ENCODE data around the gene SLC9C1.

DNA sequence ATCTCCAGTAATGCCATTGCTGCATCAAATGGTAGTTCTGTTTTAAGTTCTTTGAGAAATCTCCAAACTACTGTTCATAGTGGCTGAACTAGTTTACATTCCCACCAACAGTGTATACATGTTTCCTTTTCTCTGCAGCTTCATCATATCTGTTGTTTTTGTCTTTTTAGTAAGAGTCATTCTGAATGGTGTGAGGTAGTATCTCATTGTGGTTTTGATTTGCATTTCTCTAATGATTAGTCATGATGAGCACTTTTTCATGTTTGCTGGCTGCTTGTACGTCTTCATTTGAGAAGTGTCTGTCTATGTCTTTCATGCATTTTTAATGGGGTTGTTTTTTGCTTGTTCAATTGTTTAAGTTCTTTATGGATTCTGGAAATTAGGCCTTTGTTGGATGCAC, 150.8 kb downstream of the SLC9C1 start:
- TF ChIP-seq, protein P1, sequence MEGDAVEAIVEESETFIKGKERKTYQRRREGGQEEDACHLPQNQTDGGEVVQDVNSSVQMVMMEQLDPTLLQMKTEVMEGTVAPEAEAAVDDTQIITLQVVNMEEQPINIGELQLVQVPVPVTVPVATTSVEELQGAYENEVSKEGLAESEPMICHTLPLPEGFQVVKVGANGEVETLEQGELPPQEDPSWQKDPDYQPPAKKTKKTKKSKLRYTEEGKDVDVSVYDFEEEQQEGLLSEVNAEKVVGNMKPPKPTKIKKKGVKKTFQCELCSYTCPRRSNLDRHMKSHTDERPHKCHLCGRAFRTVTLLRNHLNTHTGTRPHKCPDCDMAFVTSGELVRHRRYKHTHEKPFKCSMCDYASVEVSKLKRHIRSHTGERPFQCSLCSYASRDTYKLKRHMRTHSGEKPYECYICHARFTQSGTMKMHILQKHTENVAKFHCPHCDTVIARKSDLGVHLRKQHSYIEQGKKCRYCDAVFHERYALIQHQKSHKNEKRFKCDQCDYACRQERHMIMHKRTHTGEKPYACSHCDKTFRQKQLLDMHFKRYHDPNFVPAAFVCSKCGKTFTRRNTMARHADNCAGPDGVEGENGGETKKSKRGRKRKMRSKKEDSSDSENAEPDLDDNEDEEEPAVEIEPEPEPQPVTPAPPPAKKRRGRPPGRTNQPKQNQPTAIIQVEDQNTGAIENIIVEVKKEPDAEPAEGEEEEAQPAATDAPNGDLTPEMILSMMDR (IDR thresholded peaks at IDR 0.05), result no peak
- TF ChIP-seq POLR2A (IDR thresholded peaks at IDR 0.05), result no peak

All from esophagus squamous epithelium (tissue), 4 donors.